ENCODE data around the gene CITED1.

DNA sequence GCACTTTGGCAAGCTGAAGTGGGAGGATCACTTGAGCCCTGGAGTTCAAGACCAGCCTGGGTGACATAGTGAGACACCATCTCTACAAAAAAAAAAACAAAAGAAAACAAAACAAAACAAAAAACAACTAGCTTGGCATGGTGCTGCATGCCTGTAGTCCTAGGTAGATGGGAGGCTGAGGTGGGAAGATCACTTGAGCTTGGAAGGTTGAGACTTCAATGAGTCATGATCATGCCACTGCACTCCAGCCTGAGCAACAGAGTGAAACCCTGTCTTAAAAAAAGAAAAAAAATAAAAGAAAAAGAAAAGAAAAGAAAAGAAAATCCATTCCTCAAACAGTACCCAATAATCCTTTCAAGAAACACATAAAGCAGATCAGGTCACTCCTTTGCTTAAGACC lies 52.0 kb downstream of the CITED1 start:
- no peak for TF ChIP-seq POLR2A (IDR thresholded peaks at IDR 0.05; ENCODE audit: low read depth)
- TF ChIP-seq, protein P1, sequence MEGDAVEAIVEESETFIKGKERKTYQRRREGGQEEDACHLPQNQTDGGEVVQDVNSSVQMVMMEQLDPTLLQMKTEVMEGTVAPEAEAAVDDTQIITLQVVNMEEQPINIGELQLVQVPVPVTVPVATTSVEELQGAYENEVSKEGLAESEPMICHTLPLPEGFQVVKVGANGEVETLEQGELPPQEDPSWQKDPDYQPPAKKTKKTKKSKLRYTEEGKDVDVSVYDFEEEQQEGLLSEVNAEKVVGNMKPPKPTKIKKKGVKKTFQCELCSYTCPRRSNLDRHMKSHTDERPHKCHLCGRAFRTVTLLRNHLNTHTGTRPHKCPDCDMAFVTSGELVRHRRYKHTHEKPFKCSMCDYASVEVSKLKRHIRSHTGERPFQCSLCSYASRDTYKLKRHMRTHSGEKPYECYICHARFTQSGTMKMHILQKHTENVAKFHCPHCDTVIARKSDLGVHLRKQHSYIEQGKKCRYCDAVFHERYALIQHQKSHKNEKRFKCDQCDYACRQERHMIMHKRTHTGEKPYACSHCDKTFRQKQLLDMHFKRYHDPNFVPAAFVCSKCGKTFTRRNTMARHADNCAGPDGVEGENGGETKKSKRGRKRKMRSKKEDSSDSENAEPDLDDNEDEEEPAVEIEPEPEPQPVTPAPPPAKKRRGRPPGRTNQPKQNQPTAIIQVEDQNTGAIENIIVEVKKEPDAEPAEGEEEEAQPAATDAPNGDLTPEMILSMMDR (IDR thresholded peaks at IDR 0.05) = no peak
